HepG2 (cell line): Measurements from ENCODE around the gene TTLL4. TPM values are rescaled to one million over a fixed set of nuclear protein-coding genes. Genes with fewer than 3 reads are reported as not detected.

Experiments used
- CEBPG ChIP-seq: IDR thresholded peaks from 2 replicates; pipeline ENCODE4 v1.6.1; 2016
- GATAD2A ChIP-seq: IDR thresholded peaks from 2 replicates; pipeline ENCODE4 v1.6.1; 2016
- IRF2 ChIP-seq: IDR thresholded peaks from 2 replicates; pipeline ENCODE4 v1.6.1; 2018; ENCODE audit warnings: missing genetic modification reagents, missing compliant biosample characterization
- KDM4B ChIP-seq: sonication (generic); formaldehyde crosslinking; IDR thresholded peaks from 2 replicates; pipeline ENCODE4 v1.4.0; 2020; ENCODE audit warnings: missing genetic modification reagents
- NCOA2 ChIP-seq: sonication (generic); formaldehyde crosslinking; IDR thresholded peaks from 2 replicates; pipeline ENCODE4 v1.8.0; 2022; ENCODE audit warnings: inconsistent platforms
- NR2F6 ChIP-seq, 2 experiments: IDR thresholded peaks; 2 replicates each; pipeline ENCODE4 v1.6.1; 2016; ENCODE audit warnings: antibody characterized with exemption in 1 of 2, mild to moderate bottlenecking in 1 of 2
- REL ChIP-seq: sonication (generic); formaldehyde crosslinking; conservative IDR thresholded peaks from 2 replicates; pipeline ENCODE4 v1.8.0; 2022; ENCODE audit warnings: mild to moderate bottlenecking, missing genetic modification reagents, moderate library complexity
- SMC3 ChIP-seq: IDR thresholded peaks from 2 replicates; pipeline ENCODE4 v1.6.1; 2011; ENCODE audit warnings: low read length, improper control_type of control experiment
- SP2 ChIP-seq: sonication (generic); formaldehyde crosslinking; IDR thresholded peaks from 2 replicates; pipeline ENCODE4 v1.5.1; 2020; ENCODE audit warnings: mild to moderate bottlenecking, missing genetic modification reagents
- TRIM24 ChIP-seq: sonication (generic); formaldehyde crosslinking; IDR thresholded peaks from 2 replicates; pipeline ENCODE4 v1.8.0; 2022; ENCODE audit warnings: mild to moderate bottlenecking, missing genetic modification reagents
- ZBTB3 ChIP-seq: sonication (generic); formaldehyde crosslinking; IDR thresholded peaks from 2 replicates; pipeline ENCODE4 v1.4.0; 2020; ENCODE audit warnings: low read depth, mild to moderate bottlenecking, moderate library complexity, missing genetic modification reagents, borderline replicate concordance
- ZC3H4 ChIP-seq: sonication (generic); formaldehyde crosslinking; IDR thresholded peaks from 2 replicates; pipeline ENCODE4 v1.4.0; 2020; ENCODE audit warnings: missing genetic modification reagents, borderline replicate concordance
- ZFX ChIP-seq: sonication (generic); formaldehyde crosslinking; IDR thresholded peaks from 2 replicates; pipeline ENCODE4 v1.4.0; 2020; ENCODE audit warnings: mild to moderate bottlenecking, low read depth, missing genetic modification reagents, moderate library complexity
- ZNF782 ChIP-seq: sonication (generic); formaldehyde crosslinking; IDR thresholded peaks from 2 replicates; pipeline ENCODE4 v1.4.0; 2020; ENCODE audit warnings: missing genetic modification reagents, mild to moderate bottlenecking, borderline replicate concordance
- polyA plus RNA-seq, 8 experiments: library from polyadenylated mRNA; depleted of rRNA in 3 of 8; stranded (reverse) in 7 of 8; unstranded in 1 of 8; fragments of >200 nt; fragmentation: Illumina TruSeq in 4 of 8; extraction: Trizol in 4 of 8; gene quantifications; 2 replicates each; pipeline versions ENCODE4 v1.2.1 to v1.2.3, GENCODE V29; 2011 to 2016; ENCODE audit warnings: low read depth in 4 of 8, missing spikeins in 1 of 8, mixed read lengths in 1 of 8; ENCODE audit not compliant: insufficient read depth in 1 of 8
- total RNA-seq, 5 experiments: library from RNA; depleted of rRNA; stranded (reverse); fragments of >200 nt; fragmentation: Illumina TruSeq; extraction: Trizol; gene quantifications; 2 replicates each; pipeline ENCODE4 v1.2.3, GENCODE V29; 2016; ENCODE audit warnings: low read depth in 1 of 5
- TF ChIP-seq, protein P1 (sequence below): sonication (generic); formaldehyde crosslinking; IDR thresholded peaks from 2 replicates; pipeline ENCODE4 v1.5.1; 2020; ENCODE audit warnings: missing genetic modification reagents, mild to moderate bottlenecking, borderline replicate concordance
- TF ChIP-seq, protein P2 (sequence below): sonication (generic); formaldehyde crosslinking; IDR thresholded peaks from 2 replicates; pipeline ENCODE4 v1.8.0; 2022; ENCODE audit warnings: missing genetic modification reagents, low read depth, mild to moderate bottlenecking, borderline replicate concordance
- TF ChIP-seq, protein P3 (sequence below): sonication (generic); formaldehyde crosslinking; IDR thresholded peaks from 2 replicates; pipeline ENCODE4 v1.8.1; 2023; ENCODE audit warnings: mild to moderate bottlenecking, inconsistent platforms, moderate library complexity, missing genetic modification reagents, borderline replicate concordance
- TF ChIP-seq, protein P4 (sequence below): sonication (generic); formaldehyde crosslinking; IDR thresholded peaks from 2 replicates; pipeline ENCODE4 v1.5.1; 2020; ENCODE audit warnings: mild to moderate bottlenecking, moderate library complexity, missing genetic modification reagents
- TF ChIP-seq, protein P5 (sequence below): sonication (generic); formaldehyde crosslinking; IDR thresholded peaks from 2 replicates; pipeline ENCODE4 v1.5.0; 2020; ENCODE audit warnings: missing genetic modification reagents
- TF ChIP-seq, protein P6 (sequence below): sonication (generic); formaldehyde crosslinking; IDR thresholded peaks from 2 replicates; pipeline ENCODE4 v1.4.0; 2020; ENCODE audit warnings: missing genetic modification reagents, borderline replicate concordance

TTLL4 gene
- total and polyA plus RNA-seq, 2 of the 13 experiments (the other 11 are each of a cell fraction or from before 2014, with no cell fraction given): 77.5 to 84.6 TPM

DNA sequence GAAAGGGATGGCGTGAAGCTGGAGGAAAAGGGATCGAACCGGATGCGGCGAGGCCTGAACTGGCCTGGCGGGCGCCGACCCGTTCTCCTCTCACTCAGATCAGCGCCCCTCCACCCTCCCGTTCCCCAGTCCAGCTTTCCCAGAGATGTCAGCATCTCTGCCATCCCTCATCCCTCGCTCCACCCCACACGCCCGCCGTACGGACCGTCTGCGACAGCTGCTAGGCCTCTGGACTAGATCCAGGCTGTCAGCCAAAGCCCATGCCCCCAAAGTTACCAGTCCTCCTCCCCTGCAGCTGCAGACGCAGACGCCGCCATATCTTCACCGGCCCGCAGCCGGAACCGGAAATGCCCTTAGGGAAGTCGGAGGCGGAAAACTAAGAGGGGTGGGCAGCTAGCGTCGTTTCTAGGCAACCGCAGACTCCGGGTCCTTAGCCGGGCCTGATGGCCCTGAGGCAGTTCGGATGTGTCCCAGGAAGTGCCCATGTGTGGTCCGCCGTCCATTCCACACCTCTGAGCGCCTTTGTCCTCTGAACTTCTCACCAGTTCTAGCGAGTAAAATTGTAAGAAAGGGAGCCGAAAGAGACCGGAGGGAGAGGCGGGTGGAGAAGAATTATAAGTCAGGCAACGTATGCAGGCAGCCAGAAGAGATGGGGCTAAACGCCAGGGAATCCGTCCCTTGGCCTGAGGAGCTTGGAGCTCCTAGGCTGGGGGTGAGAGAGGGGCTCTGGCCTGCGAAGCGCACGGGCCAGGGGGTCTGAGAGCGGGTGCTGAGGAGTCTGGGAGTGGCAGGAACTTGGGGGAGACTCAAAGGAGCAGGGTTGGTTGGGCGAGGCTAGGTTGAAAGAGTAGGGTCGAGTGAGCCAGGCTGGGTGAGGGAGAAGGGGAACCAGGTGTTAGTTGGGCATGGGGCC, 38.7 kb upstream of the TTLL4 start, which contains the start of the genes RNF25 and STK36 (continued):
- TF ChIP-seq ZBTB3 (CRISPR knock-in tag) (0 out of 2 replicates have a peak, but pooled peaks have one; percentile 38), CEBPG (CRISPR knock-in tag) (no peak), ZFX (CRISPR knock-in tag) (peak; percentile 91), NCOA2 (CRISPR knock-in tag) (peak; percentile 33; the same call in 1 of the 2 replicates), ZC3H4 (CRISPR knock-in tag) (no peak), TRIM24 (no peak), IRF2 (CRISPR knock-in tag) (peak; percentile 79), NR2F6 (IDR thresholded peaks at IDR 0.05) (no peak), NR2F6 (CRISPR knock-in tag; IDR thresholded peaks at IDR 0.05) (peak; percentile 26; the same call in 1 of the 2 replicates), ZNF782 (CRISPR knock-in tag) (no peak; the same call in 1 of the 2 replicates), REL (CRISPR knock-in tag) (peak; percentile 86), KDM4B (CRISPR knock-in tag) (no peak; the same call in 1 of the 2 replicates), GATAD2A (CRISPR knock-in tag) (peak; percentile 36), SMC3 (no peak), SP2 (CRISPR knock-in tag) (peak; percentile 58)
- TF ChIP-seq, protein P1, sequence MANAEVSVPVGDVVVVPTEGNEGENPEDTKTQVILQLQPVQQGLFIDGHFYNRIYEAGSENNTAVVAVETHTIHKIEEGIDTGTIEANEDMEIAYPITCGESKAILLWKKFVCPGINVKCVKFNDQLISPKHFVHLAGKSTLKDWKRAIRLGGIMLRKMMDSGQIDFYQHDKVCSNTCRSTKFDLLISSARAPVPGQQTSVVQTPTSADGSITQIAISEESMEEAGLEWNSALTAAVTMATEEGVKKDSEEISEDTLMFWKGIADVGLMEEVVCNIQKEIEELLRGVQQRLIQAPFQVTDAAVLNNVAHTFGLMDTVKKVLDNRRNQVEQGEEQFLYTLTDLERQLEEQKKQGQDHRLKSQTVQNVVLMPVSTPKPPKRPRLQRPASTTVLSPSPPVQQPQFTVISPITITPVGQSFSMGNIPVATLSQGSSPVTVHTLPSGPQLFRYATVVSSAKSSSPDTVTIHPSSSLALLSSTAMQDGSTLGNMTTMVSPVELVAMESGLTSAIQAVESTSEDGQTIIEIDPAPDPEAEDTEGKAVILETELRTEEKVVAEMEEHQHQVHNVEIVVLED (CRISPR knock-in tag): peak; percentile 84; the same call in 1 of the 2 replicates
- TF ChIP-seq, protein P2, sequence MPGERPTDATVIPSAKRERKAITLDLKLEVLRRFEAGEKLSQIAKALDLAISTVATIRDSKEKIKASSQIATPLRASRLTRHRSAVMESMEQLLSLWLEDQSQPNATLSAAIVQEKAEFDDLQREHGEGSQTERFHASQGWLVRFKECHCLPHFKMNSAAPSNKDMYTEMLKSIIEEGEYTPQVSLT (CRISPR knock-in tag): no peak
- TF ChIP-seq, protein P3, sequence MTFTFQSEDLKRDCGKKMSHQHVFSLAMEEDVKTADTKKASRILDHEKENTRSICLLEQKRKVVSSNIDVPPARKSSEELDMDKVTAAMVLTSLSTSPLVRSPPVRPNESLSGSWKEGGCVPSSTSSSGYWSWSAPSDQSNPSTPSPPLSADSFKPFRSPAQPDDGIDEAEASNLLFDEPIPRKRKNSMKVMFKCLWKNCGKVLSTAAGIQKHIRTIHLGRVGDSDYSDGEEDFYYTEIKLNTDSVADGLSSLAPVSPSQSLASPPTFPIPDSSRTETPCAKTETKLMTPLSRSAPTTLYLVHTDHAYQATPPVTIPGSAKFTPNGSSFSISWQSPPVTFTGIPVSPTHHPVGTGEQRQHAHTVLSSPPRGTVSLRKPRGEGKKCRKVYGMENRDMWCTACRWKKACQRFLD (CRISPR knock-in tag): peak; percentile 84; the same call in 1 of the 2 replicates
- TF ChIP-seq, protein P4, sequence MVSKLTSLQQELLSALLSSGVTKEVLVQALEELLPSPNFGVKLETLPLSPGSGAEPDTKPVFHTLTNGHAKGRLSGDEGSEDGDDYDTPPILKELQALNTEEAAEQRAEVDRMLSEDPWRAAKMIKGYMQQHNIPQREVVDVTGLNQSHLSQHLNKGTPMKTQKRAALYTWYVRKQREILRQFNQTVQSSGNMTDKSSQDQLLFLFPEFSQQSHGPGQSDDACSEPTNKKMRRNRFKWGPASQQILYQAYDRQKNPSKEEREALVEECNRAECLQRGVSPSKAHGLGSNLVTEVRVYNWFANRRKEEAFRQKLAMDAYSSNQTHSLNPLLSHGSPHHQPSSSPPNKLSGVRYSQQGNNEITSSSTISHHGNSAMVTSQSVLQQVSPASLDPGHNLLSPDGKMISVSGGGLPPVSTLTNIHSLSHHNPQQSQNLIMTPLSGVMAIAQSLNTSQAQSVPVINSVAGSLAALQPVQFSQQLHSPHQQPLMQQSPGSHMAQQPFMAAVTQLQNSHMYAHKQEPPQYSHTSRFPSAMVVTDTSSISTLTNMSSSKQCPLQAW (CRISPR knock-in tag): peak; percentile 67
- TF ChIP-seq, protein P5, sequence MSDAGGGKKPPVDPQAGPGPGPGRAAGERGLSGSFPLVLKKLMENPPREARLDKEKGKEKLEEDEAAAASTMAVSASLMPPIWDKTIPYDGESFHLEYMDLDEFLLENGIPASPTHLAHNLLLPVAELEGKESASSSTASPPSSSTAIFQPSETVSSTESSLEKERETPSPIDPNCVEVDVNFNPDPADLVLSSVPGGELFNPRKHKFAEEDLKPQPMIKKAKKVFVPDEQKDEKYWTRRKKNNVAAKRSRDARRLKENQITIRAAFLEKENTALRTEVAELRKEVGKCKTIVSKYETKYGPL (CRISPR knock-in tag): no peak
- TF ChIP-seq, protein P6, sequence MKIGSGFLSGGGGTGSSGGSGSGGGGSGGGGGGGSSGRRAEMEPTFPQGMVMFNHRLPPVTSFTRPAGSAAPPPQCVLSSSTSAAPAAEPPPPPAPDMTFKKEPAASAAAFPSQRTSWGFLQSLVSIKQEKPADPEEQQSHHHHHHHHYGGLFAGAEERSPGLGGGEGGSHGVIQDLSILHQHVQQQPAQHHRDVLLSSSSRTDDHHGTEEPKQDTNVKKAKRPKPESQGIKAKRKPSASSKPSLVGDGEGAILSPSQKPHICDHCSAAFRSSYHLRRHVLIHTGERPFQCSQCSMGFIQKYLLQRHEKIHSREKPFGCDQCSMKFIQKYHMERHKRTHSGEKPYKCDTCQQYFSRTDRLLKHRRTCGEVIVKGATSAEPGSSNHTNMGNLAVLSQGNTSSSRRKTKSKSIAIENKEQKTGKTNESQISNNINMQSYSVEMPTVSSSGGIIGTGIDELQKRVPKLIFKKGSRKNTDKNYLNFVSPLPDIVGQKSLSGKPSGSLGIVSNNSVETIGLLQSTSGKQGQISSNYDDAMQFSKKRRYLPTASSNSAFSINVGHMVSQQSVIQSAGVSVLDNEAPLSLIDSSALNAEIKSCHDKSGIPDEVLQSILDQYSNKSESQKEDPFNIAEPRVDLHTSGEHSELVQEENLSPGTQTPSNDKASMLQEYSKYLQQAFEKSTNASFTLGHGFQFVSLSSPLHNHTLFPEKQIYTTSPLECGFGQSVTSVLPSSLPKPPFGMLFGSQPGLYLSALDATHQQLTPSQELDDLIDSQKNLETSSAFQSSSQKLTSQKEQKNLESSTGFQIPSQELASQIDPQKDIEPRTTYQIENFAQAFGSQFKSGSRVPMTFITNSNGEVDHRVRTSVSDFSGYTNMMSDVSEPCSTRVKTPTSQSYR (CRISPR knock-in tag): no peak; the same call in 1 of the 2 replicates
